GM18517 (cell line): ENCODE data around the gene IGF2R.
"Not testable (repeated sequence)": the region's sequence is repeated elsewhere in the genome, so short reads cannot be mapped to it uniquely, and the experiment has no call there.

Experiments
- ATAC-seq: cut with Tn5 transposase; IDR thresholded peaks from one replicate; pipeline ENCODE4 v1.9.1; 2021; ENCODE audit warnings: mild to moderate bottlenecking, moderate library complexity; ENCODE audit not compliant: unreplicated experiment

The IGF2R gene

DNA sequence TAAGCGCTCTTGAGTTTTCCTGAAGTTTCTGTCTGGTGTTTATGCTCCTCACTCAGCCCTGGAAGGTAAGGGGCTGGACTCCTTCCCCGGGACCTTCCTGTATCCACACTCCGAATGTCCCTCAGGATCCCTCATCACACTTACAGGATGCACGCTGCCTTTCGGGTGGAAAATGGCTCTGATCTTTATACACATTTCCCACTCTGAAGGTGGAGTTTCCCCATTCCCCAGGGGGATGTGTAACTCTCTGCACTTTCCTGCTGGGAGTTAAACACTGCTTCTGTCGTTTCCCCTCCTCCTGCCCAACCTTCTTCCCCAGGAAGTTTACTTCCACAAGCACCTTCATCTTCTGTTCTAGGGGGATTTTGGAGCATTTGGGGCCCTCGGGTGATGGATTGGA lies 17.1 kb upstream of the IGF2R start:
- no peak for ATAC-seq

DNA sequence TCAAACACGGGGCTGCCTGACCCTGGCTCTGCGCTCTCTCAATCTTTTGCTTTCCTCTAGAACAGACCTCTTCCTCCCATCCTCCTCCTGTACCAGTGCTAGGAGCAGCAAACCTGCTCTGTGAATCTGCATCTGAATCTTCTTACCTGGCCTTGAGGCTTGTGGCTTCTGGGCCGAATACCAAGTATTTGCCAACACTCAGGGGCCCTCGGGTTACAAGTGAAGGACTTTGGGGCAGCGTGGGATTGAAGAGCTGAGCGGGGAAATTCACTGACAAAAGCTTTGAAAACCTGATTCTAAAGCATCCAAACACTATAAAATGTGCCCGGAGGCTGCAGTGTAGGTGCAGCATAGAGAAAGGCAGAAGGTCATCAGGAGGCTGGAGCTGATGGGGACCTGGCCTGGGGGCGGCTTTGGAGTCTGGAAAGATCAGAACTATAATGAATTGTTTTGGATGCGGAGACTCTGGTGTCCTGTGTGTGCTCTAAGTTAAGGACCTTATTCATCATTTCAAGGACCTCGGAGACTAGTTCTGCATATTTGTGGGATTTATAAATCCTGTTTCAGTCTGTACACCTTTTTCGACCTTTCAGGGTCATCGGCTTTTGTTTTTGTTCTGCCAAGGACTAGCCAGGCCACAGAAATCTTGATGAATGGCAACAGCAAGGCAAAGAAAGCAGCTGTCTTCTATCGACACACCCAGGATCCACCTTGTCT lies 16.4 kb upstream of the IGF2R start:
- no peak for ATAC-seq

DNA sequence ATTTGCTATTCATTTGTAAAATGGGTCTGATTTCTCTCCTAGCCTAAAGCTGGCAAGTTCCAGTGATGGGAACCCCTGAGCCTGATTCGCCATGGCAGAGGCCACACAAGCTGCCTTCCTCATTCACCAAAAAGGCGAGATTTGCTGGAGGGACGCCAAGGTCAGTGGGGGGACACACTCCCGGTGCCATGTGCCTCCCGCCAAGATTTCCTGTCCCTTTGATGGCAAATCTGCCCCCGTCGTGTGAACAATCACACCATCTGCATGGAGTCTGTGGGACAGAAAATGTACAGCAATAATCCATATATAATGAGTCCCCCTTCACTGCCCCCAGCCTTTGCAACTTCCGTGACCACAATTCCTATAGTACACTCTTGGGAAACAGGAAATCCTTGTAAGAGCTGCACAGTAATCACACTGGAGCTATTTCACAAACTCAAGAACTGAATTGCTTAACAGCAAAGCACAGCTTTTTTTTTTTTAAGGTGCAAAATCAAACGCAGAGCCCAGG lies 15.7 kb upstream of the IGF2R start:
- ATAC-seq = no peak

DNA sequence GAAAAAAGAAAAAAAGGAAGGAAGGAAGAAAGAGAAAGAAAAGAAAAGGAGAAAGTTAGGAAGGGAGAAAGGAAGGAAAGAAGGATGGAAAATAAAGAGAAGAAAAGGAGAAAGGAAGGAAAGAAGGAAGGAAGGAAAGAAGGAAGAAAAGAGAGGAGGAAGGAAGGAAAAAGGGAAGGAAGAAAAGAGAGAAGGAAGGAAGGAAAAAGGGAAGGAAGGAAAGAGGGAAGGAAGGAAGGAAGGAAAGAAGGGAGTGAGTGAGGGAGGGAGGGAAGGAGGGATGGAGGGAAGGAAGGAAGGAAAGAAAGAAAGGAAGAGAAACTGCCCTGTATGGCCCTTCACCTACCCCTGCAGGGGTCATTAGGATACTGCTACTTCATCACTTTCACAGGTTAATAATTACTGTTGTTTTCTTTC lies 12.9 kb upstream of the IGF2R start:
- no peak for ATAC-seq

DNA sequence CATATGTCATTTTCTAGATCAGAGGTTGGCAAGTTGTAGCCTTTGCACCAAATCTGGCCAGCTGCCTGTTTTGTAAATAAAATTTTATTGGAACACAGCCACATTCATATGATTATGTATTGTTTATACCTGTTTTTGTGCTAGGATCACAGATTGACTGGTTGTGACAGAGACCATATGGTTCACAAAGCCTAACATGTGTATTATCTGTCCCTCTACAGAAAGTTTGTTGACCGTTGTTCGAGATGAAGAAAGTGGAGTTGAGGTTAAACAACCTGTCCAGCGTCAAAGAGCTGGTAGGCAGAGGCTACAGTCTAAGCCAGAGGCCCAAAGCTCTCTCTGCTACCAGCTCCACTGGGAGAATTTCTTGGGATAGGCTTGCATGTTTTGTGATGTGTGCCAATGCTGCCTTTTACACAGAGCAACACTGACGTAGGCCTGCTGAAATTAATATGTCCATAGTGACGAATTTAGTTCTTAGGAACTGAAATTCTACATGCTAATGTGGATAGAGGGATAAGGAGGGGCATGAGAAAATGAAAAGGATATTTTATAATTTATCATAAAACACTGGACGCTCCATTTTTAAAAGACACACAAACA lies 11.7 kb upstream of the IGF2R start:
- ATAC-seq = no peak

DNA sequence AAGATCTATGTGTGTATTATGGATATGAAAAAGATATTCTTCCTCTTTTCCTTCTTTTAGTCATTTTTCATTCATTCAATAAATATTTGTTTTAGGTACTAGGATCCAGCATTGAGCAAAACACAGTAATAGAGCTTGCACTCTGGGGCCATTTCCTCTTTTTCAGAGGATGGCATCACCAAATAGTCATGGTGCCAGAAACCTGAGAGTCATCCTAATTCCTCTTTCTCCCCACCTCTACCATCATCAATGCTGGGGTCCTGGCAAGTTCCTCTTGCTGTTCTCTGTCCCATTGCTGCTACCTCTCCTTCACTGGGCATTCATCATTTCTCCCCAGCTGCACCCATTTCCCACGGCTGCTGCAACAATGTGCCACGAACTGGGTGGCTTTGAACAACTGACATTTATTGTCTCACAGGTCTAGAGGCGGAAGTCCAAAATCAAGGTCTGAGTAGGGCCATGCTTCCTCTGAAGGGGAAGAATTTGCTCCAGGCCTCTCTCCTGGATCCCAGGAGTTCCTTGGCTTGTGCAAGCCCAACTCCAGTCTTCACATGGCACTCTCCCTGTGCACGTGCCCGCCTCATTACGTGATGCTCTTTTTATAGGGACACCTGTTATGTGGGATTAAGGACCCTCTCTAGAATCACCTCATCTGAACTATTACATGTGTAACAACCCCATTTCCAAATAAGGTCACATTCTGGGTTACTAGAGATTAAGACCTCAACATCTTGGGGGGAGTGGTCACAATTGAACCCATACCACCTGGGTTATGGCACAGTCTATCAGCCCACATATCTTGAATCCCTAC lies 9.5 kb upstream of the IGF2R start:
- ATAC-seq = peak; percentile 85

DNA sequence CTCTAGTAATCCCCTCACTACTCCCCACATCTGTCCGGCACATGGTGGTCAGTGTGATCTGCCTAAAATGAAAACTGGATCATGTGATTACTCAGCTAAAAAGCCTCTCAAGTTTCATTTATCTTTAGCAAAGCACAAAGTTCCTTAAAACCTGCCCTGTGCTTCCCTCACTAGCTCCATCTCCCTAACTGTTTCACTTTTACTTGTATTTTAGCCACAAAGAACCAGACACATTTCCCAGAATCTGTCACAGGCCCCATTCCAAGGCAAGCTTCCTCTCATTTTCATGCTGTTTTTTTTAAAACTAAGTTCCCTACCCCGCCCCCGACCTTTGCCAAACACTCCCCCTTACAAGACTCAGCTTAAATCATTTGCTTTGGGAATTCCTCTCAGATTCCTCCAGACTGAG lies 8.9 kb upstream of the IGF2R start:
- ATAC-seq = no peak

DNA sequence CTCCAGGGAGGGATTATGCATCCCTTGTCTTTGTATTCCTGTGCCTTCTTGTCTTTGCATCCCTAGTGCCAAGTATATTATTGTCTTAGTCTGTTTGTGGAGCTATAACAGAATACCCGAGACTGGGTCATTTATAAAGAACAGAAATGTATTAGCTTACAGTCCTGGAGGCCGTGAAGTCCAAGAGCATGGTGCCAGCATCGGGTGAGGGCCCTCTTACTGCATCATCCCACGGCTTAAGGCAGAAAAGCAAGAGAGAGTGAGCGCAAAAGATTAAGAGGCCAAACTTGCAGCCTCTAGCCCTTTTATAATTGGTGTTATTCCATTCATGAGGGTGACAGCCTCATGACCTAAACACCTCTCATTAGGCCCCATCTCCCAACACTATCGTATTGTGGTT lies 8.4 kb upstream of the IGF2R start:
- no peak for ATAC-seq

DNA sequence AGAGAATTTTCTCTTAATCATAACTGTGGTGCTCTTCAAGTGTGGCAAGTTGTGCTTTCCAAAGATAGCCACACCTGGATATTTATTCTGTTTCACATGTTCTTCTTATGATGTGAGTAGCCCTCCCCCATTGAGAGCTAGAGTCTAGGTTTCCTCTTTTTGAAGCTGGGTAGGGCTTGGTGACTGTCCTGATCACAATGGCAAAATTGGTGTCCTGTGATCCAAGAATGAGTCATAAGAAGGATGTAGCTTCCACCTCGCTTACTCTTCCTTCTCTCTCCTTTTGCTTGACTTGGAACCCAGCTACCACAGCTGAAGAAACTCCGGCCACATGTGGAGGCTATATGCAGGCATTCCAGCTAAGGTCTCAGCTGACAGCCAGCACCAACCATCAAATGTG lies 7.4 kb upstream of the IGF2R start:
- no peak for ATAC-seq

DNA sequence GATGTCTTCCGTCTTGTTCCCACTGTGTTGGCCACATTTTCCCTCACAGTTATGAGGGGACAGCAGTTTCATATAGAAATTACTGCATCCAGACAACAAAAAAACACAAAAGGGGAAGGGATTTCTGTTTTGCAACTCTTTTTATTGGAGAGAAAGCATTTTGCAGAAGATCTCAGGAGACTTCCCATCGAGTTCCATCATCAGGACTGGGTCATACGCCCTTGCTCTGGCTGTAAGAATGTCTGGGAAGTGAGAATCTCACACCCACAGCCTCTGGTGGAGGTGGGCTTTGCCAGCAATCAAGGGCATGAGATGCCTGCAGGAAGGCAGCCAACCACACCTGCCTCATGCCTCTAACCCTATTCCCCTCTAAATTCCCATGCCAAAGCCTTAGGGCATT lies 5.8 kb upstream of the IGF2R start:
- no peak for ATAC-seq

DNA sequence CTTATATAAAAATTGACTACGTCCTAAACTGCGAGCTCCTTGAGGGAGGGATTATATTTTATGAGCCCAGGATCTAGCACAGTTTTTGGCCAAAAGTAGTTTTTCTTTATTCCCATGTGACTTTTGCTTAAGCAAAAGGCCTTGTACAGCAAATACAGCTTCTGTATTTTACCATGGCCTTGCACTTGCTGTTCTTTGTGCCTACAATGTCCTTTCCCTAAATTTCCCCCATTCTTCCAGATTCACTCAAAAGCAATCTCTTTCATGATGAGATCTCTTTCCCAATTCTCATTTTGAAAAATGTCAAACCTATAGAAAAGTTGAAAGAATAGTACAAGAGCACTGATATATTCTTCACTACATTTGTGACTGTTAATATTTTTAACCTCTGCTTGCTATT lies 4.8 kb upstream of the IGF2R start:
- ATAC-seq = no peak

DNA sequence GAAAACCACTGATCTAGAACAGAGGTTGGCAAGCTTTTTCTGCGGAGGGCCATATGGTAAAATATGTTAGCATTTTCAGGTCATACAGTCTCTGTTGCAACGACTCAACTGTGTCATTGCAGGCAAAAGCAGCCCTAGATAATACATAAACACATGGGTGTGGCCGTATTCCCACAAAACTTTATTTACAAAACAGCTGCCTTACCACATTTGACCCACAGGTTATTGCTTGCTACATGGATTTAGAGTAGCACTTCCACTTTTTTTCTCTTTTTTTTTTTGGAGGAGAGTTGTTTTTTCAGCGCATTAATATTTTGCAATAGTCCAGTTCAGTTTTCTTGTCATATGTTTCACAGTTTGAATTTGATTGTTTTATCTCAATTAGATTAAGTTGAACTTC lies 2.5 kb upstream of the IGF2R start:
- no peak for ATAC-seq

DNA sequence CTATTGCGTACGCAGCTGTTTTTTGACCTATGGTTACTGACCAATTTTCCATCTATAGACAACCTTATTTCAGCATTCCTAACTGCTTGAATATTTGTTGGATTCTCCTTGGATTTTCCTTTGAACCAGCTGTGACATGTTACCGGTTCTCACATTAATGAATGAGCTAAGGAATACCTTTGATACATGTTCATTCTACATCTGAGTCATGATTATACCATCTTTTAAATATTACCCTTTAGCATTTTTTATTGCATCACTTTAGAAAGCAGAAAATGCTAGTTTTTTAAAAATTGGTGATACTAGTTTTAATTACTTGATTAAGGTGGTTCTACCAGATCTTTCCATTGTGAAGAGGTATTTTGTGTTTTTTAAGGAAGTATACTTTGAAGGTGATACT lies 1.9 kb upstream of the IGF2R start:
- no peak for ATAC-seq

DNA sequence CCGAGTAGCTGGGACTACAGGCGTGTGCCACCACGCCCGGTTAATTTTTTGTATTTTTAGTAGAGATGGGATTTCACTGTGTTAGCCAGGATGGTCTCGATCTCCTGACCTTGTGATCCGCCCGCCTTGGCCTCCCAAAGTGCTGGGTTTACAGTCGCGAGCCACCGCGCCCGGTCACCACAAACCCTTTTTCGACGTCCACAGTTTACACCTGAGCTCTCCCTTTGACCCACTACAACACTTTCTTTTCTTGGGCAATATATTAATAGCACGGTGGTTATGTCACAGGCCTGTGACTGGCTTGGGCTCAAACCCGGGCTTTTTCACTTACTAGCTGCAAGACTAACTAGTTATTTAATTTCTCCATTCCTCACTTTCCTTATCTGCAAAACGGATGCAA lies 1.3 kb upstream of the IGF2R start:
- ATAC-seq = not testable (repeated sequence)

DNA sequence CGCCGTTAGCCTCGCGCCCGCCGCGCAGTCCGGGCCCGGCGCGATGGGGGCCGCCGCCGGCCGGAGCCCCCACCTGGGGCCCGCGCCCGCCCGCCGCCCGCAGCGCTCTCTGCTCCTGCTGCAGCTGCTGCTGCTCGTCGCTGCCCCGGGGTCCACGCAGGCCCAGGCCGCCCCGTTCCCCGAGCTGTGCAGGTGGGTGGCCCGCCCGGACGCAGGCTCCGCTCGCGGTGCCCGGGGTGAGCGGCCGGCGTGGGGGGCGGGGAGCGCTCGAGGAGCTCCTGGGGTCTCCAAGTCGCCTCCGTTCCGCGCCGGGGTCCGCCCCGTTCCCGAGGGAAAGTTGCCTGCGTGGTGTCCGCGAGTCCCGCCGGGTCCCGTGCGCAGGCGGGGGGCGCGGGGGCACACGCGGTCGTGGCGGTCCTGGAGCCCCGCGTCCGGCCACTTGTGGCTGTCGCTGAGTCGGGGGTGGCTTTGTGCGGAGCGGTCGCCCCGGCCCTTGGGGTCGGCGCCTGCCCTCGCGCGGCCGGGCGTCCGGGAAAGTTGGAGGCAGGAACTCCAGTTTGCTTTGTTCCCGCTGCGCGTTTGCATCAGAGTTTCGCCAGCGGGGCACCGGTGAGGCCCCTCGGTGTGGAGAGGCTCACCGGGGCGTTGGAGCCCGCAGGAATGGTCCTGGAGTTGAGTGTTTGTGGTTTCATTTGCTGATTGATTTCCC lies 476 bp downstream of the IGF2R start:
- peak; percentile 27 for ATAC-seq

DNA sequence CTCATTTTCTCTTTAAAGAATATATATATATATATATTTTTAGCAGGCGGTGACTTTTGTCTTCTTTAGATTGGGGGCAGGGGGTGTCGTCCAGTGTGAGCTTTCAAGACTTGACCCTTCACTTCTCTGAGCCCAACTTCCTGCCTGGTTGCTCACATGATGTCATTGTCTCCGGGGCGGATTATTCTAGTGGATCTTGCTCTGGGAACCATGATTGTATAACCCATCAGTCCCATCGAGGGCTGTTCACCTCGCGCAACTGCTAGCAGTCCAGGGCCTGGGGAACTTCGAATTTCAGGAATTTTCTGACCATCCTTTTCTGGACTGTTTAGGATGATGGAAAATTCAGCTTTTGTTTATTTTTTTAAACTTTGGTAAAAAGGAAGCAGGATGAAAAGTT lies 1.0 kb downstream of the IGF2R start:
- ATAC-seq = peak; percentile 20

DNA sequence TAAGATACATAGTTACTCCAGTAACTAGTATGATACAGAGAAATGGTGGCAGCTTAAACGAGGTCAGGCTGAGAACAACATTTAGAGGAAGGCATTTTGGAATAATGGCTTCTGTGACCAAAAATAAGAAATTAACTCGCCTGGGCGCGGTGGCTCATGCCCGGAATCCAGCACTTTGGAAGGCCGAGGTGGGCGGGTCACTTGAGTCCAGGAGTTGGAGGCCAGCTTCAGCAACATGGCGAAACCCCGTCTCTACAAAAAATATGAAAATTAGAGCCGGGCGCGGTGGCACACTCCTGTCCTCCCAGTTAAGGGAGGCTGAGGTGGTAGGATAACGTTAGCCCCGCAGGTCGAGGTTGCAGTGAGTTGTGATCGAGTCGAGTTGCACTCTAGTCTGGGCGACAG lies 1.8 kb downstream of the IGF2R start:
- no peak for ATAC-seq

DNA sequence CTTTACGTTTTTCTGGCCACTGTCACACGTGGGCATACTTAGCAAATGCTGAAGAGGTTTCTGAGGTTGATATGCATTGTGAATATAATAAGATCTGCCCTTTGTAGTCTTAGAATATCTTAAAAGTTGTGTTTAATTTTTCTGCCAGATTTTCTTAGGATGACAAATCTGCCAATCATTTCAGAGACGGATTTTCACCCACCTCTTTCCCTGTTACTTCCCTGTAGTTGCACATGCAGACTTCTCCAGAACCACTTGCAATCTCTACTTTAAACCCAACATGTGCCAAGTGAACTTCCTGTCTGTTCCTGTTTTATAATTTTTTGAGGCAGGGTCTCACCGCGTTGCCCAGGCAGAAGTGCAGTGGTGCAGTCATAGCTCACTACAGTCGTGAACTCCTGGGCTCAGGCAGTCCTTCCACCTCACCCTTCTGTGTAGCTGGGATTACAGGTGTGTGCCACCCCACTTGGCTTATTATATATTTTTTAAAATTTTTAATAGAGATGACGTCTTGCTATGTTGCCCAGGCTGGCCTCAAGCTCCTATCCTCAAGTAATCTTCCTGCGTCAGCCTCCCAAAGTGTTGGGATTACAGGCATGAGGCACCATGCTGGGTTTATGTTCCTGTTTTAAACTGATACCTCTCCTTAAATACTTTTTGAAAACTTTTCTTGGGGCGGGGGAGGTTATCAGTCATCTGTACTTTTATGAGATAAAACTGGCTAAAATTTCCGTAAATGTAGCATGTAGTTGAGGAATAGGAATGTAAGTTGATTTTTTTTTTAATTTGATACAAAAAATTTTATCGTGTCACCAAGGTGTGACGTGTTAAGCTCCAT lies 2.7 kb downstream of the IGF2R start:
- no peak for ATAC-seq

DNA sequence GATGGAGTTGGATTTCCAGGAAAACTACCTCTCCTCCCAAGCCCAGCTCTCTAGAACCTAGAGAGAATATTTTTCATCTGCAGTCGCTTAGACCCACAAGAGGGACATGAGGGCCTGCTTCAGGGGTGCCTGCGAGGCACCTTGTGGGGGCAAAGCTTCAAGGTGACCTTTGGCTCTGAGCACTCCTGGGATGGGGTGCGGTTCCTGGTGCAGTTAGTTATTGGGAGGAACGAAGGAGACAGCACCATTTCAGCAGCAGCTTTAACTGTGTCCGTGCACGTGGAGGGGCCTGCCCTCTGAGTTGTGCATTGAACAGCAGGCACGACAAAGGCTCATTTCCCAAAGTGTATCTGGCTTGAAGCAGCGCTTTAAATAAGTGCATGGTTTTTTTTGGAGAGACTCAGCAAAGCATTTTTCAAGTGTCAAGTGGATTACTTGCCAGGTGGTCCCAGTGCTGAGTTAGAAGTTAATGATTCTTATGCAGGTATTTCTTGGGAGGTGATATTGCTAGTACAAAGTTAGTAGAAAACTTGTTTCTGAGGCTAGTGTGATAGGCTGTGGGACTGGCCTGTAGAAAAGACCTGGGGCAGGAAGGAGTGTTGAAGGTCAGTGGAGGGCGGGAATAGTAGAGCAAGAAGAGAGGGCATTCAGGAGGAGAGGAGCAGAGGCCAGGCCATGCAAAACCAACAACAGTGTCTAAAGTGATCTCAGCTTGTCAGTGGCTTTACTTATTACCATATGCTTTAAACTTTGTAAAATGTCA lies 3.8 kb downstream of the IGF2R start:
- ATAC-seq = no peak

DNA sequence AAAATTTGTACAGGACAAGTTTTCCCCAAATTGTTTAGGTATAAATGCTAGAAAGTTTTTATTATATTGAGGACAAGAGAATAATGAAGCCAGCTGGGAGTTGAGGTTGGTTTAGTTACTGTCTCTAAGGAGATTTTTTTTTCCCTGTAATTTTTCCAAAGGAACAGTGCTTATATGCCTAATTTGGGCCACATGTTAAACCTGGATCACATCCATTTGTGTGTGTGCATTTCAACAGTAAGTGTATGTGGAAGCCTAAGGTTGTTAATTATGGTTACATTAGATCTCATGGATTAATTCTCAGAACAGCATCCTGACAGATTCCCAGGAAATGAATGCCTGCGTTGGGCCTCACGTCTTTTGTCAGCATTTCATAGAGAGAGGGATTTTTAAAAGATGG lies 4.5 kb downstream of the IGF2R start:
- ATAC-seq = no peak
